Measurements from ENCODE around the gene RXRB. TPM values are rescaled to one million over a fixed set of nuclear protein-coding genes. Genes with fewer than 3 reads are reported as not detected.
A peak's percentile ranks its signal among the peaks of the same experiment; 100 is the strongest.

The RXRB gene
- total and polyA plus RNA-seq, 10 of the 15 experiments (the other 5 are each of a cell fraction or from before 2014, with no cell fraction given): 0.71 to 35.0 (median 20.4) TPM

- Histone ChIP-seq H3K36me3 (ENCODE audit: control insufficient read depth in 2 of 2, insufficient read depth in 2 of 2, low read length in 1 of 2) (peaks cover 0 to 5% of the 10 kb centered on the region in 2 experiments; a peak in 2 of 4 replicates), H3K4me2 (ENCODE audit: control insufficient read depth, insufficient read depth) (no peak overlapping the region), H2AFZ (ENCODE audit: control insufficient read depth, low read depth, low read length) (no peak overlapping the region), H3K79me2 (ENCODE audit: control insufficient read depth, insufficient read depth, low read length) (peaks cover 3% of the 10 kb centered on the region), H3K27me3 (replicated peaks in 1 of 2; ENCODE audit: control insufficient read depth in 2 of 2, insufficient read depth in 2 of 2, low read length in 1 of 2) (peaks cover 2 to 3% of the 10 kb centered on the region in 2 experiments; a peak in 3 of 4 replicates), H3K27ac (ENCODE audit: control insufficient read depth, insufficient read depth) (no peak overlapping the region), H4K20me1 (ENCODE audit: control insufficient read depth, insufficient read depth) (no peaks in the 10 kb centered on the region; the same call in 1 of the 2 replicates), H3K9ac (ENCODE audit: control insufficient read depth, insufficient read depth, low read length) (no peak overlapping the region), H3K9me3 (replicated peaks; ENCODE audit: control insufficient read depth, insufficient read depth, low read length) (no peaks in the 10 kb centered on the region), H3K4me1 (ENCODE audit: control insufficient read depth, insufficient read depth, low read length) (peaks cover 12% of the 10 kb centered on the region), H3K4me3 (no peak overlapping the region)
- RAD21 ChIA-PET (ENCODE audit: unreplicated experiment): no interaction called here
- no TSS peak for BruUV-seq (replicated peaks)
- intact Hi-C loops (cut with micrococcal nuclease; ENCODE audit: unreplicated experiment) (no loop called here), in situ Hi-C loops (cut with MboI) (no loop called here)
- FAIRE-seq (no peak), ATAC-seq (no peak), DNase-seq (ENCODE audit: low read depth, low spot score) (no peak)
- 98% methylated on average over 10 of the region's 18 CpGs for WGBS (ENCODE audit: insufficient coverage, insufficient replicate concordance, low lambda C conversion rate, missing lambda C conversion rate)
- POLR2A ChIA-PET: no interaction called here
- TF ChIP-seq LARP7 (IDR thresholded peaks at IDR 0.05): no peak
- TF ChIP-seq POLR2AphosphoS5 (IDR thresholded peaks at IDR 0.05; ENCODE audit: low read length): peak; percentile 44; the same call in 1 of the 2 replicates
- TF ChIP-seq EZH2 (IDR thresholded peaks at IDR 0.05; ENCODE audit: borderline replicate concordance, control insufficient read depth, low read depth, low read length): no peak
- CTCF ChIA-PET: interaction anchor here (1.2 kb wide), 1 partner anchor 37 kb away, joined by 4 read pairs; no protein-coding TSS in a partner anchor
- SMC1A ChIA-PET (ENCODE audit: uncharacterized antibody, unreplicated experiment): interaction anchor here (0.6 to 1.3 kb wide), 4 partner anchors 18 to 98 kb away, joined by 3 to 4 read pairs (median 3); no protein-coding TSS in a partner anchor
These were observed 11.4 kb upstream of the RXRB start for GRCh38 chr6:33211666-33212422.

- no peaks in the 10 kb centered on the region; the same call in 1 of the 2 replicates for H4K20me1 ChIP-seq (ENCODE audit: control insufficient read depth, insufficient read depth)
- peaks cover 2 to 3% of the 10 kb centered on the region in 2 experiments; a peak in 3 of 4 replicates for H3K27me3 ChIP-seq (replicated peaks in 1 of 2; ENCODE audit: control insufficient read depth in 2 of 2, insufficient read depth in 2 of 2, low read length in 1 of 2)
- H3K36me3 ChIP-seq (ENCODE audit: control insufficient read depth in 2 of 2, insufficient read depth in 2 of 2, low read length in 1 of 2): peaks cover 0 to 5% of the 10 kb centered on the region in 2 experiments; a peak in 2 of 4 replicates
- ATAC-seq: no peak
- WGBS (ENCODE audit: insufficient coverage, insufficient replicate concordance, low lambda C conversion rate, missing lambda C conversion rate): 84% methylated on average over 14 of the region's 17 CpGs
- no peaks in the 10 kb centered on the region for H3K9me3 ChIP-seq (replicated peaks; ENCODE audit: control insufficient read depth, insufficient read depth, low read length)
- no peak for FAIRE-seq
- H3K9ac ChIP-seq (ENCODE audit: control insufficient read depth, insufficient read depth, low read length): no peak overlapping the region
- ChIA-PET CTCF (no interaction called here), RAD21 (ENCODE audit: unreplicated experiment) (no interaction called here), POLR2A (interaction anchor here (0.7 kb wide), 1 partner anchor 179 kb away, joined by 4 read pairs; no protein-coding TSS in a partner anchor), SMC1A (ENCODE audit: uncharacterized antibody, unreplicated experiment) (no interaction called here)
- no TSS peak for BruUV-seq (replicated peaks)
- no peak overlapping the region for H2AFZ ChIP-seq (ENCODE audit: control insufficient read depth, low read depth, low read length)
- H3K4me3 ChIP-seq: no peak overlapping the region
- H3K27ac ChIP-seq (ENCODE audit: control insufficient read depth, insufficient read depth): no peak overlapping the region
- no peak for DNase-seq (ENCODE audit: low read depth, low spot score)
- H3K79me2 ChIP-seq (ENCODE audit: control insufficient read depth, insufficient read depth, low read length): peaks cover 3% of the 10 kb centered on the region
- no peak overlapping the region for H3K4me2 ChIP-seq (ENCODE audit: control insufficient read depth, insufficient read depth)
- peaks cover 12% of the 10 kb centered on the region for H3K4me1 ChIP-seq (ENCODE audit: control insufficient read depth, insufficient read depth, low read length)
- in situ Hi-C loops (cut with MboI) (no loop called here), intact Hi-C loops (cut with micrococcal nuclease; ENCODE audit: unreplicated experiment) (no loop called here)
- no peak for TF ChIP-seq SPI1 (IDR thresholded peaks at IDR 0.05; ENCODE audit: borderline replicate concordance, insufficient read depth, low read depth, low read length)
- TF ChIP-seq CREM (IDR thresholded peaks at IDR 0.05; ENCODE audit: low read depth): no peak
- no peak for TF ChIP-seq MXI1 (IDR thresholded peaks at IDR 0.05; ENCODE audit: low read depth, low read length)
- TF ChIP-seq BCLAF1 (IDR thresholded peaks at IDR 0.05): no peak
- TF ChIP-seq JUNB (IDR thresholded peaks at IDR 0.05): no peak
- no peak for TF ChIP-seq ZBTB33 (IDR thresholded peaks at IDR 0.05)
- TF ChIP-seq, protein P1, sequence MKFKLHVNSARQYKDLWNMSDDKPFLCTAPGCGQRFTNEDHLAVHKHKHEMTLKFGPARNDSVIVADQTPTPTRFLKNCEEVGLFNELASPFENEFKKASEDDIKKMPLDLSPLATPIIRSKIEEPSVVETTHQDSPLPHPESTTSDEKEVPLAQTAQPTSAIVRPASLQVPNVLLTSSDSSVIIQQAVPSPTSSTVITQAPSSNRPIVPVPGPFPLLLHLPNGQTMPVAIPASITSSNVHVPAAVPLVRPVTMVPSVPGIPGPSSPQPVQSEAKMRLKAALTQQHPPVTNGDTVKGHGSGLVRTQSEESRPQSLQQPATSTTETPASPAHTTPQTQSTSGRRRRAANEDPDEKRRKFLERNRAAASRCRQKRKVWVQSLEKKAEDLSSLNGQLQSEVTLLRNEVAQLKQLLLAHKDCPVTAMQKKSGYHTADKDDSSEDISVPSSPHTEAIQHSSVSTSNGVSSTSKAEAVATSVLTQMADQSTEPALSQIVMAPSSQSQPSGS (IDR thresholded peaks at IDR 0.05; ENCODE audit: low read length): no peak
These were observed 10.7 kb upstream of the RXRB start for GRCh38 chr6:33211136-33211535.

Measured in GM12878 (cell line).